Globus pallidus (tissue), 1 donor: ENCODE measurements around the gene ADTRP.
A peak's percentile ranks its signal among the peaks of the same experiment; 100 is the strongest.
"Not testable (repeated sequence)": the region's sequence is repeated elsewhere in the genome, so short reads cannot be mapped to it uniquely, and the experiment has no call there.

Source experiments
- DNase-seq: peaks from one replicate; pipeline ENCODE4 v3.0.0-alpha.2; 2015; ENCODE audit warnings: low spot score

The ADTRP gene

DNA sequence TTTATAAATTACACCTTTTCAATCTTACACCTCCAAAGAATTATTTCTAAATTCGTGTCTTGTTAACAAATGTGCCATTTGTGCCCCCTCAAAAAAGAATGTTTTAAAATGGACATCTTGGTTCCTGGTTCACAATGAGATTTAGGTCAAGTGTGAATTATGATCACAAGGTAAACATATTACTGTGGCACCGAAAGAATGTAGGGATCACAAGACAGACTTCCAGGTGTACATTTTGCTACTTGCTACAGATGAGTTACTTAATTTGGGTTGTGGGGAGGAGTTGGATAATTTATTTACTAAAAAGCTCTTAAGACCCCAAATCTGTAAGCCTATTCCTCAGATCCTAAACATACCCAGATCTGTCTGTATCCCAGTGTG lies 25.0 kb upstream of the ADTRP start:
- DNase-seq: no peak

- DNase-seq: no peak
These were observed 24.4 kb upstream of the ADTRP start for GRCh38 chr6:11802886-11803590.

GRCh38 chr6:11800531-11800930 lies 21.9 kb upstream of the ADTRP start:
- not testable (repeated sequence) for DNase-seq

DNA sequence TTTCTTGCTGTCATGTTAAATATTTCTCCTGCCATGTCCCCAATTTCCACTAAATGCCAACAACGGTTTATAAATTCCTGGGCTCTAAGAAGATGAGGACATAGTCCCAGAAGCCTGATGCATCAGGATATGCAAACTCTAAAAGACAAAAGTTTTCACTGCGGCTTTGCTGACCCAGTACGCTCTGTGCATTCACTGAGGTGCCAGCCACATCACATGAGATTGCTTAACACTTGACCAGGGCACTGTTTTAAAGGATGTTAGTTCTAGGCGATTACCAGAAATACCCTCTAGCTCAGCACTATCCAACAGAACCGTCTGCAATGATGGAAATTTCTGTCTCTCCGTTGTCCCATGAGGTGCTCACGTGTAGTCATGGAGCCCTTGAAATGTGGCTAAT lies 19.9 kb upstream of the ADTRP start:
- DNase-seq: no peak

GRCh38 chr6:11798096-11798495 lies 19.5 kb upstream of the ADTRP start:
- DNase-seq: no peak

- DNase-seq: no peak
These were observed 18.2 kb upstream of the ADTRP start for GRCh38 chr6:11796829-11797228.

GRCh38 chr6:11795403-11795802 lies 16.8 kb upstream of the ADTRP start:
- DNase-seq: no peak

DNA sequence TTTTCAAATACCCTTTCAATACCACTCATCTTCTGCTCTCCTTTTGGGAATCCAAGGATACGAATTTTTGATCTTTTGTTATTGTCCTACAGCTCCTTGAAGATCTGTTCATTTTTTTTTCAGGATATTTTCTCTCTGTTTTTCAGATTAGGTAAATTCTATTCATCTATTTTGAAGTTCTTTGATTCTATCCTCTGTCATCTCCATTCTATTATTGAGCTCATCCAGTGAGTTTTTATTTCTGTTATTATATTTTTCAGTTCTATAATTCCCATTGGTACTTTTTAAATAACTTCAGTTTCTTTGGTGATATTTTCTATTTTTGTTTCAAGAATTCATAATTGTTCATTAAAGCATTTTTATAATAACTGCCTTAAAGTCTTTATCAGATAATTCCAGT lies 14.7 kb upstream of the ADTRP start:
- no peak for DNase-seq

DNA sequence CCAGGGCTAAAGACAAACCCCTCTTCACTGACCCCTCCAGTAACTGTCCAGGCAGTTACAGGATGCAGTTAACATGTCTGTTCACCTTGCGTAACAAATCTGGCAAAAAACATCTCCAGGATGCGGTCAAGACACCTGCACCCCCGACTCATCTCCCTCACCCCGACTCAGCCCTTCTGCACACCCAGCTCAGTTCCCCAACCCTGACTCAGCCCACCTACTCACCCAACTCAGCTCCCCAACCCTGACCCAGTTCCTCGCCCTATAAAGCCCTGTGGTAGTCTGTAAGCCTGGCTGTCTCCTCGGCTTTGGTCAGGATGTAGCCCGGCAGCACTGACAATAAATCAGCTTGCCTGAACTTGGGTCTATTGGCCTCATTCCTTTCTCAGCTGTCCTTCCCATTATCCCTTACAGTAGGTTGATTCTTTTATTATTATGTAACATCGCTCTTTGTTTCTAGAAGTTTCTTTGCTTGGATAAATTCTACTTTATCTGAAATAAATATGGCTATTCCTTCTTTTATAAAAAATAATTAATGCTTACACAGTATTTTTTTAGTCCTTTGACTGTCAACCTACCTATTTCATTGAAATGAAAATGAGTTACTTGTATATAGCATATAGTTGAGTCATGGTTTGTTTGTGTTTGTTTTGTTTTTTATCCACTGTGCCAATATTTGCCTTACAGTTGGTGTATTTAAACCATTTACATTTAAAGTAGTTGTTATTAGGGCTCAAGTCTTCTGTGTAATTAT lies 12.9 kb upstream of the ADTRP start:
- no peak for DNase-seq

DNA sequence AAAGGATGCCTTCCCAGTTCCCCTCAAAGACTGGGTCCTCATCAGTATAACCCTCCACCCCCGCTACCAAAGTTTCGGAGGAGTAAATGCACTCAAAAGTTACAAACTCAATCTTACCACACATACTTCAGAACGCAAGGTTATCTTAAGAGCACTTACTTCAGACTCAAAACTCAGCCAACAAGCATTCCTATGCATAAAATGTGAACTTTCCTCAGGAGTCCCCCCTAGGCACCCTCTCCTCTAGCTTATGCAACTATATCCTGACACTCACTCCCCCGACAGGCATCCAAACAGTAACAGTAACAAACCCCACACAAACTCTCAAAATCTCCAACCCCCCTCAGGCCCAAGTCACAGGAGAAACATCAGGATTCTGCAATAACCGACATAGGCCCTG lies 11.1 kb upstream of the ADTRP start:
- no peak for DNase-seq

GRCh38 chr6:11788043-11788442 lies 9.4 kb upstream of the ADTRP start:
- no peak for DNase-seq

DNA sequence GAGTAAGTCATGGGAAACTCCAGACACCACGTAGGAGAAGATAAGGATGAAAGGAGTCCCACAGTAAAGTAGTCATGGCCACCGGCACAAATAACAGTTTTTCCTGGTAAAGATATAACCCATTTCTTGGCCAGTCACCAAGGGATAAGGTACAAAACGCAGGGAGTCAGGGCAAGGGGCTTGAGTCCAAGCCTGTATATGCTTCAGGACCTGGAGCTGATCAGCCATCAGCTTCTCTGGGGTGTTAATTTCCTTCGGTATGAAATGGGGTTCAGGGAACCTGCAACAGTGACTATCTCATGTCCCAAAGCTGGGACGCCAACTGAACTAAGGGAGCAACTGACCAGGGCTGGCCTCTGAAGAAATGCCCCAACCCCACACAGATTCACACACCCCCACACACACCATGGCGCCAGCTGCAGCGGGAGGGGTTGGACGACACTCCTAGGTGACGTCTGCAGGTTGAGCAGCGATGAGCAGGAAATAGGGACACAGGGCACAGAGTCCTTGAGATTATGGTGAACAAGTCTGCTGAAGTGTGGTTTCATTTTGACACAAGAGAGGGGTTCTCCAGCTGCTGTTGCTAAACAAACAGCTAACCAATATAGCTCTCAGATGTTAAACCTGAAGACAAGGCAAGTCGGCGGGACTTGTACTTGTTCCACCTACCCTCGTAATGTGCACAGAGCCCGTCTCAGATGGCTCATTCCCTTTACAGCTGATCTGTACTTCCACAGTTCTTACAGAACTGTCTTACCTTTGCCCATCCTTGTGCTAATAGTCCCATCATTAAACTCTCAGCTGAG lies 7.4 kb upstream of the ADTRP start:
- no peak for DNase-seq

- DNase-seq: no peak
These were observed 6.8 kb upstream of the ADTRP start for GRCh38 chr6:11785415-11785773.

DNA sequence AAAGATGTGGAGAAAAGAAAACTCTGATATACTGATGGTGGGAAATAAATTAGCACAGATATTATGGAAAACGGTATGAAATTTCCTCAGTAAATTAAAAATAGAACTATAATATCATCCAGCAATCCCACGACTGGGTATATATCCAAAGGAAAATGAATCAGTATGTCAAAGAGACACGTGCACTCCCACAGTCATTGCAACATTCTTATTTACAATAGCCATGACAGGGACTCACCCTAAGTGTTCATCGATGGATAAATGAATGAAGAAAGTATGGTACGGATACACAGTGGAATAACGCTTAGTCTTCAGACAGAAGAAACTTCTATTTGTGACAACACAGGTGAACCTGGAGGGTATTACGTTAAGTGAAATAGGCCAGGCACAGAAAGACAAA lies 5.7 kb upstream of the ADTRP start:
- DNase-seq: no peak

DNA sequence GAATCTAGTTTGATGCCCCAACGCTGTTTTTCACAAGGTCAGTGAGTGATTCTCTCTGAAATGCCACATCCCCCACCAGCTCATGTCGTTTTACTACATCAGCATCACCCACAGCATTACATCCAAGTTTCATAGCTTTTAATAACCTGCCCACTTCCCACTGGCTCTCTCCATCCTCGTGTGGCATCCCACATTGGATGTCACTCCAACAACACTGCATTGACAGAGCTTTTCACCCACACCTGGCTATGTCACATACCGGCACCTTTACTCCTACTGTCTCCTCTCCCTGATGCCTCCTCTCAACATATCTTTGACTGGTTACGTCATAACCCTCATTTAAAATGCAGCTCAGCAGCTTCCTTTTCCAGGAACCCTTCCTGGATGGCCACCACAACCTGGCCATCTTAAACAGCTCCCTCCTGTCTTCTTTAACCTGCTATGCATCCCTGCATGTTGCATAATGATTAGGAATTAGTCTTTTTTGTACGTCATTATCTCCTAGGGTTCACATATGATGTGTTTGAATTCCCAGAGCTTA lies 5.0 kb upstream of the ADTRP start:
- no peak for DNase-seq

- no peak for DNase-seq
These were observed 3.9 kb upstream of the ADTRP start for GRCh38 chr6:11782524-11782923.

DNA sequence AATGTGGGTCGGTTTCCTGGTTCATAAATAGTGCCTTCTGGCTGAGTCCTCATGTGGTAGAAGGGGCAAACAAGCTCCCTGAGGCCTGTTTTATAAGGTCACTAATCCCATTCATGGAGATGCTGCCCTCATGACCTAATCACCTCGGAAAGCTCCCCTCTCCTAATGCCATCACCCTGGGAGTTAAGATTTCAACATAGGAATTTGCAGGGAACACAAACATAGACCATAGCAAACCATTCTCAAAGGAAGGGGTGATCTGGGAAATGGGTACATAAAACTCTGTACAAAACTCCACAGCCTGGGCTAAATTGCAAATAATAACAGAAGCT lies 1.5 kb upstream of the ADTRP start:
- no peak for DNase-seq

GRCh38 chr6:11779329-11780096 lies 910 bp upstream of the ADTRP start:
- DNase-seq: peak; percentile 11

DNA sequence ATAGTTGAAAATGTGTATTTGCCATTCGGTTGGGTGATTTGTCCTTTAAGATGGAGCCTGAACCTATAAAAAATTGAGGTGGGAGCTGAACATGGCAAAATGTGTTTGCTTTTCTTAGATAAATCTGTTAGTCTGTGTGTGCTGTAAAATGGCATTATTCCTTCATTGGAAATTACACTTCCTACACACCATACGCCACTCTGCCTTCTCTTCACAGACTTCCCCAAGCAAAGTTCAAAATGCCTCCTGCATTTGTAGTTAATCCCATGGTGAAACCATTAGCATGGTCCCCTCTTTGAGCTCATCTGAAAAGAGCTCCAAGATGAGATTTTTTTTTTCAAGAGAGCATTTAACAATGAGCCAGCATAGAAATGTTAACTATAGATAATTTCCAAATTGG lies 567 bp downstream of the ADTRP start:
- DNase-seq: no peak

- no peak for DNase-seq
These were observed 2.7 kb downstream of the ADTRP start for GRCh38 chr6:11775791-11776409.

GRCh38 chr6:11774426-11774825 lies 4.2 kb downstream of the ADTRP start:
- DNase-seq: no peak

DNA sequence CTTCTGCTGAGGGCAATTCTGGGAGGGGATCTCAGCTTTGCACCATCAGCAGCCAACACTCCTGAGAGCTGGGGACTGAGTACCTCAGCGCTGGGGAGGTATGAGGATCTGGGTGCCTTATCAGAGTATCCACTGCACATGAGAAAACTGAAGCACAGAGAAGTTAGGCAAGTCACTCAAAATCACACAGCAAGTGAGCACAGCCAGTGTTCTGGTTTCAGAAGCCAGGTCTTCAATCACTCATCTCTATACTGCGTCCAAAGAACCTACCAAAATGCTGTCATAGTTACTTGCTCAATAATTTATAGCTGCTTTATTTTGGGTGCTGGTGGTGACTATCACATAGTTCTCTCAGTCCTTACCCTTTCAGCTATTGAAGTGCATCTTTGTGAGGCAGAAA lies 5.0 kb downstream of the ADTRP start:
- DNase-seq: no peak
